ENCODE measurements around the gene ABHD11.
"Not testable (repeated sequence)": the region's sequence is repeated elsewhere in the genome, so short reads cannot be mapped to it uniquely, and the experiment has no call there.

ABHD11 gene

GRCh38 chr7:73738612-73739386, at the start of gene ABHD11:
Gene ABHD11 (minus strand): TSS chr7:73738802. CDS start chr7:73738770, 32 bp downstream.
- Mint-ChIP-seq H3K4me1 (peaks cover 24% of the 10 kb centered on the region), H3K4me3 (peak within 1 kb of the TSS; percentile 87), H3K27me3 (peaks cover 18% of the 10 kb centered on the region), H3K27ac (peak within 1 kb of the TSS; percentile 93), H3K9me3 (no peaks in the 10 kb centered on the region), H3K36me3 (peaks cover 3% of the 10 kb centered on the region)
- CTCF ChIA-PET: interaction anchor here (0.8 to 2.0 kb wide), 5 partner anchors 21 to 134 kb away, joined by 3 to 7 read pairs (median 5); no protein-coding TSS in a partner anchor
- peak; percentile 98 for DNase-seq

GRCh38 chr7:73787786-73788048, 49.1 kb upstream of the ABHD11 start:
- H3K27ac Mint-ChIP-seq, H3K9me3 Mint-ChIP-seq, H3K4me1 Mint-ChIP-seq, H3K4me3 Mint-ChIP-seq, CTCF ChIA-PET, DNase-seq, H3K27me3 Mint-ChIP-seq, H3K36me3 Mint-ChIP-seq: not testable (repeated sequence)

GRCh38 chr7:73786588-73786987, 48.0 kb upstream of the ABHD11 start:
- Mint-ChIP-seq H3K4me1 (no peaks in the 10 kb centered on the region), H3K36me3 (no peaks in the 10 kb centered on the region), H3K4me3 (no peak overlapping the region), H3K27me3 (peaks cover 5% of the 10 kb centered on the region), H3K9me3 (no peaks in the 10 kb centered on the region), H3K27ac (no peak overlapping the region)
- CTCF ChIA-PET: no interaction called here
- DNase-seq: no peak

- Mint-ChIP-seq H3K36me3 (no peaks in the 10 kb centered on the region), H3K4me1 (no peaks in the 10 kb centered on the region), H3K27me3 (peaks cover 11% of the 10 kb centered on the region), H3K27ac (no peak overlapping the region), H3K4me3 (no peak overlapping the region), H3K9me3 (peaks cover 3% of the 10 kb centered on the region)
- no peak for DNase-seq
- CTCF ChIA-PET: no interaction called here
Observed at GRCh38 chr7:73779517-73779916, 40.9 kb upstream of the ABHD11 start.

- CTCF ChIA-PET: no interaction called here
- Mint-ChIP-seq H3K4me1 (no peaks in the 10 kb centered on the region), H3K9me3 (peaks cover 3% of the 10 kb centered on the region), H3K36me3 (no peaks in the 10 kb centered on the region), H3K27ac (no peak overlapping the region), H3K27me3 (peaks cover 12% of the 10 kb centered on the region), H3K4me3 (no peak overlapping the region)
- DNase-seq: no peak
Observed at GRCh38 chr7:73778801-73779389, 40.3 kb upstream of the ABHD11 start.

- Mint-ChIP-seq H3K9me3 (no peaks in the 10 kb centered on the region), H3K4me1 (peaks cover 7% of the 10 kb centered on the region), H3K27ac (no peak overlapping the region), H3K4me3 (no peak overlapping the region), H3K27me3 (peaks cover 31% of the 10 kb centered on the region), H3K36me3 (no peaks in the 10 kb centered on the region)
- no peak for DNase-seq
- CTCF ChIA-PET: no interaction called here
Observed at GRCh38 chr7:73774923-73775322, 36.3 kb upstream of the ABHD11 start.

GRCh38 chr7:73773700-73774517, 35.3 kb upstream of the ABHD11 start:
- no peaks in the 10 kb centered on the region for H3K9me3 Mint-ChIP-seq

GRCh38 chr7:73770860-73771670, 32.5 kb upstream of the ABHD11 start:
- Mint-ChIP-seq H3K27ac (no peak overlapping the region), H3K36me3 (no peaks in the 10 kb centered on the region), H3K27me3 (peaks cover 57% of the 10 kb centered on the region), H3K4me3 (no peak overlapping the region), H3K9me3 (no peaks in the 10 kb centered on the region), H3K4me1 (peaks cover 7% of the 10 kb centered on the region)
- CTCF ChIA-PET: no interaction called here
- DNase-seq: no peak

More at GRCh38 chr7:73773700-73774517, 35.3 kb upstream of the ABHD11 start:
- Mint-ChIP-seq H3K4me1 (peaks cover 7% of the 10 kb centered on the region), H3K36me3 (no peaks in the 10 kb centered on the region), H3K27ac (no peak overlapping the region), H3K27me3 (peaks cover 41% of the 10 kb centered on the region), H3K4me3 (no peak overlapping the region)
- DNase-seq: no peak
- CTCF ChIA-PET: no interaction called here

GRCh38 chr7:73770002-73770859, 31.6 kb upstream of the ABHD11 start, which contains the start of gene CLDN3:
Gene CLDN3 (minus strand): TSS chr7:73770270. CDS start chr7:73770049, 221 bp downstream.
- peaks cover 58% of the 10 kb centered on the region for H3K27me3 Mint-ChIP-seq

GRCh38 chr7:73769481-73770001, 30.9 kb upstream of the ABHD11 start:
- no peaks in the 10 kb centered on the region for H3K36me3 Mint-ChIP-seq
- CTCF ChIA-PET: no interaction called here
- peaks cover 7% of the 10 kb centered on the region for H3K4me1 Mint-ChIP-seq
- H3K4me3 Mint-ChIP-seq: no peak overlapping the region
- H3K27ac Mint-ChIP-seq: no peak overlapping the region
- DNase-seq: no peak
- H3K27me3 Mint-ChIP-seq: peaks cover 56% of the 10 kb centered on the region
- H3K9me3 Mint-ChIP-seq: no peaks in the 10 kb centered on the region

More at GRCh38 chr7:73770002-73770859, 31.6 kb upstream of the ABHD11 start, which contains the start of gene CLDN3:
- CTCF ChIA-PET: no interaction called here
- Mint-ChIP-seq H3K4me1 (peaks cover 7% of the 10 kb centered on the region), H3K4me3 (no peak within 1 kb of the TSS), H3K9me3 (no peaks in the 10 kb centered on the region), H3K27ac (no peak within 1 kb of the TSS), H3K36me3 (no peaks in the 10 kb centered on the region)
- DNase-seq: peak; percentile 40

- Mint-ChIP-seq H3K4me3 (no peak overlapping the region), H3K4me1 (peaks cover 7% of the 10 kb centered on the region), H3K9me3 (no peaks in the 10 kb centered on the region), H3K27me3 (peaks cover 55% of the 10 kb centered on the region), H3K27ac (no peak overlapping the region), H3K36me3 (no peaks in the 10 kb centered on the region)
- CTCF ChIA-PET: no interaction called here
- DNase-seq: no peak
Observed at GRCh38 chr7:73768641-73769480, 30.3 kb upstream of the ABHD11 start.

- Mint-ChIP-seq H3K4me3 (no peak overlapping the region), H3K27ac (no peak overlapping the region), H3K27me3 (peaks cover 62% of the 10 kb centered on the region), H3K36me3 (no peaks in the 10 kb centered on the region), H3K9me3 (no peaks in the 10 kb centered on the region), H3K4me1 (peaks cover 7% of the 10 kb centered on the region)
- CTCF ChIA-PET: no interaction called here
- DNase-seq: no peak
Observed at GRCh38 chr7:73766556-73767229, 28.1 kb upstream of the ABHD11 start.

Data from activated naive CD4-positive, alpha-beta T cell treated with anti-CD3 and anti-CD28 coated beads, Interleukin-2, amount 10 ng/mL, durations not matched to agents 7 days and 5 days (primary cell).